M059J (cell line): Measurements from ENCODE around the gene ZNF266. TPM values are rescaled to one million over a fixed set of nuclear protein-coding genes. Genes with fewer than 3 reads are reported as not detected.

Experiments
- DNase-seq: peaks from one replicate; pipeline ENCODE4 v3.0.0-alpha.2; 2012; ENCODE audit warnings: low read depth
- total RNA-seq: library from RNA; depleted of rRNA; stranded (reverse); fragments of >200 nt; shearing (Covaris generic); gene quantifications from 2 replicates; pipeline ENCODE4 v1.2.3, GENCODE V29; 2014; rRNA removed

Gene ZNF266
- total RNA-seq: 16.0 and 17.2 TPM in 2 replicates

GRCh38 chr19:9435279-9436268 lies at the start of gene ZNF266:
ZNF266 (minus strand) TSS chr19:9435573; CDS start chr19:9420089, 15,484 bp downstream.
- peak; percentile 89 for DNase-seq

GRCh38 chr19:9485140-9485539 lies 49.8 kb upstream of the ZNF266 start:
- no peak for DNase-seq

- no peak for DNase-seq
Measured at GRCh38 chr19:9474975-9475374, 39.6 kb upstream of the ZNF266 start.

- no peak for DNase-seq
Measured at GRCh38 chr19:9467161-9467560, 31.8 kb upstream of the ZNF266 start.

- no peak for DNase-seq
Measured at GRCh38 chr19:9461938-9462337, 26.6 kb upstream of the ZNF266 start.

GRCh38 chr19:9456018-9456689 lies 20.8 kb upstream of the ZNF266 start:
- DNase-seq: peak; percentile 12

- DNase-seq: no peak
Measured at GRCh38 chr19:9453953-9454352, 18.6 kb upstream of the ZNF266 start.

- no peak for DNase-seq
Measured at GRCh38 chr19:9445037-9445436, 9.7 kb upstream of the ZNF266 start.

GRCh38 chr19:9436358-9436757 lies 985 bp upstream of the ZNF266 start:
- DNase-seq: no peak

GRCh38 chr19:9431475-9431874 lies 3.9 kb downstream of the ZNF266 start:
- peak; percentile 32 for DNase-seq

GRCh38 chr19:9430444-9430843 lies 4.9 kb downstream of the ZNF266 start:
- DNase-seq: no peak

GRCh38 chr19:9427941-9428340 lies 7.4 kb downstream of the ZNF266 start:
- DNase-seq: no peak

- no peak for DNase-seq
Measured at GRCh38 chr19:9413240-9413954, 22.0 kb downstream of the ZNF266 start.

- no peak for DNase-seq
Measured at GRCh38 chr19:9407827-9408226, 27.5 kb downstream of the ZNF266 start.

- DNase-seq: peak; percentile 84
Measured at GRCh38 chr19:9406798-9407352, 28.5 kb downstream of the ZNF266 start.

- DNase-seq: no peak
Measured at GRCh38 chr19:9381361-9381785, 54.0 kb downstream of the ZNF266 start.

- DNase-seq: no peak
Measured at GRCh38 chr19:9370738-9371619, 64.4 kb downstream of the ZNF266 start.

GRCh38 chr19:9362905-9363304 lies 72.5 kb downstream of the ZNF266 start, which contains the start of gene ZNF177:
ZNF177 (plus strand) TSS chr19:9363013; CDS start chr19:9378312, 15,299 bp downstream.
- no peak for DNase-seq
